ENCODE measurements around the gene EPHA1.

The EPHA1 gene

GRCh38 chr7:143375298-143376034, 33.2 kb downstream of the EPHA1 start:
- peak in 1 of 3 experiments; percentile 21 for DNase-seq (ENCODE audit: low read depth in 2 of 3, low spot score in 2 of 3)

- no peak for DNase-seq (ENCODE audit: low read depth in 2 of 3, low spot score in 2 of 3)
Measured at GRCh38 chr7:143374561-143374960, 34.1 kb downstream of the EPHA1 start.

- no peak for DNase-seq (ENCODE audit: low read depth in 2 of 3, low spot score in 2 of 3)
Measured at GRCh38 chr7:143373255-143373794, 35.3 kb downstream of the EPHA1 start.

GRCh38 chr7:143372070-143372469, 36.6 kb downstream of the EPHA1 start:
- DNase-seq (ENCODE audit: low read depth in 2 of 3, low spot score in 2 of 3): peak in 1 of 3 experiments; percentile 23

- no peak for DNase-seq (ENCODE audit: low read depth in 2 of 3, low spot score in 2 of 3)
Measured at GRCh38 chr7:143369678-143370651, 38.7 kb downstream of the EPHA1 start.

GRCh38 chr7:143368387-143368786, 40.3 kb downstream of the EPHA1 start:
- DNase-seq (ENCODE audit: low read depth in 2 of 3, low spot score in 2 of 3): no peak

GRCh38 chr7:143367972-143368371, 40.7 kb downstream of the EPHA1 start:
- no peak for DNase-seq (ENCODE audit: low read depth in 2 of 3, low spot score in 2 of 3)

GRCh38 chr7:143363016-143363937, 45.4 kb downstream of the EPHA1 start:
- DNase-seq (ENCODE audit: low read depth in 2 of 3, low spot score in 2 of 3): no peak

GRCh38 chr7:143362131-143363015, 46.3 kb downstream of the EPHA1 start, which contains the start of gene FAM131B:
TSS of gene FAM131B (minus strand) at chr7:143362713. CDS start at chr7:143362603, 110 bp downstream.
- DNase-seq (ENCODE audit: low read depth in 2 of 3, low spot score in 2 of 3): no peak

- DNase-seq (ENCODE audit: low read depth in 2 of 3, low spot score in 2 of 3): no peak
Measured at GRCh38 chr7:143361552-143362130, 47.0 kb downstream of the EPHA1 start.

GRCh38 chr7:143360788-143361551, 47.7 kb downstream of the EPHA1 start:
- no peak for DNase-seq (ENCODE audit: low read depth in 2 of 3, low spot score in 2 of 3)

- no peak for DNase-seq (ENCODE audit: low read depth in 2 of 3, low spot score in 2 of 3)
Measured at GRCh38 chr7:143359771-143360353, 48.8 kb downstream of the EPHA1 start.

- no peak for DNase-seq (ENCODE audit: low read depth in 2 of 3, low spot score in 2 of 3)
Measured at GRCh38 chr7:143358626-143359025, 50.0 kb downstream of the EPHA1 start.

- no peak for DNase-seq (ENCODE audit: low read depth in 2 of 3, low spot score in 2 of 3)
Measured at GRCh38 chr7:143356414-143357050, 52.1 kb downstream of the EPHA1 start.

GRCh38 chr7:143355450-143356385, 52.9 kb downstream of the EPHA1 start:
- no peak for DNase-seq (ENCODE audit: low read depth in 2 of 3, low spot score in 2 of 3)

GRCh38 chr7:143354965-143355364, 53.7 kb downstream of the EPHA1 start:
- DNase-seq (ENCODE audit: low read depth in 2 of 3, low spot score in 2 of 3): no peak

GRCh38 chr7:143354376-143354775, 54.3 kb downstream of the EPHA1 start:
- no peak for DNase-seq (ENCODE audit: low read depth in 2 of 3, low spot score in 2 of 3)
